ENCODE data around the gene RAB34.
A peak's percentile ranks its signal among the peaks of the same experiment; 100 is the strongest.

RAB34 gene

GRCh38 chr17:28758411-28759121 lies 40.9 kb upstream of the RAB34 start:
- Histone ChIP-seq H3K27ac (ENCODE audit: extremely low read depth, low read depth, low read length) (no peak overlapping the region), H3K9me3 (ENCODE audit: control insufficient read depth, insufficient read depth, low read depth, low read length) (no peaks in the 10 kb centered on the region), H3K4me3 (ENCODE audit: low read depth, low read length) (no peak overlapping the region), H3K36me3 (ENCODE audit: control insufficient read depth in 2 of 2, insufficient read depth in 1 of 2, low read length in 2 of 2) (peaks cover 8 to 58% of the 10 kb centered on the region in 2 experiments), H3K4me1 (ENCODE audit: control insufficient read depth, insufficient read depth, low read length) (peaks cover 3% of the 10 kb centered on the region; the same call in 1 of the 2 replicates)
- ChIA-PET CTCF (interaction anchor here (0.5 kb wide), 1 partner anchor 142 kb away, joined by 3 read pairs; no protein-coding TSS in a partner anchor), POLR2A (interaction anchor here (2.0 kb wide), 1 partner anchor 31 kb away, joined by 9 read pairs; the partner anchor contains the start of gene TLCD1)
- no peak for TF ChIP-seq MYNN (tag by site-specific recombination; IDR thresholded peaks at IDR 0.05; ENCODE audit: borderline replicate concordance)
- no peak for TF ChIP-seq ZBTB10 (tag by site-specific recombination; IDR thresholded peaks at IDR 0.05)
- no peak for TF ChIP-seq ZNF398 (tag by site-specific recombination; IDR thresholded peaks at IDR 0.05)
- TF ChIP-seq ZNF138 (tag by site-specific recombination; IDR thresholded peaks at IDR 0.05; ENCODE audit: borderline replicate concordance) = no peak
- no peak for TF ChIP-seq ZNF660 (tag by site-specific recombination; IDR thresholded peaks at IDR 0.05)
- TF ChIP-seq ZNF596 (tag by site-specific recombination; IDR thresholded peaks at IDR 0.05) = no peak
- no peak for TF ChIP-seq TSHZ1 (tag by site-specific recombination; IDR thresholded peaks at IDR 0.05; ENCODE audit: borderline replicate concordance)
- no peak for TF ChIP-seq YY1 (tag by site-specific recombination; IDR thresholded peaks at IDR 0.05)
- TF ChIP-seq ZNF239 (tag by site-specific recombination; IDR thresholded peaks at IDR 0.05) = no peak

GRCh38 chr17:28756049-28756804 lies 38.6 kb upstream of the RAB34 start:
- POLR2A ChIA-PET = interaction anchor here (0.7 to 2.0 kb wide), 2 partner anchors 29 to 136 kb away, joined by 3 to 9 read pairs; partner anchors contain the start of gene TLCD1

More at GRCh38 chr17:28756049-28756804, 38.6 kb upstream of the RAB34 start:
- H3K4me1 ChIP-seq (ENCODE audit: control insufficient read depth, insufficient read depth, low read length) = peaks cover 3% of the 10 kb centered on the region; the same call in 1 of the 2 replicates
- CTCF ChIA-PET = interaction anchor here (0.6 to 1.7 kb wide), 6 partner anchors 12 to 360 kb away, joined by 3 to 12 read pairs (median 5); partner anchors contain the start of gene TLCD1
- peaks cover 9 to 54% of the 10 kb centered on the region in 2 experiments; a peak in 2 of 3 replicates for H3K36me3 ChIP-seq (ENCODE audit: control insufficient read depth in 2 of 2, insufficient read depth in 1 of 2, low read length in 2 of 2)
- H3K9me3 ChIP-seq (ENCODE audit: control insufficient read depth, insufficient read depth, low read depth, low read length) = no peaks in the 10 kb centered on the region
- H3K4me3 ChIP-seq (ENCODE audit: low read depth, low read length) = no peak overlapping the region
- TF ChIP-seq ZNF433 (tag by site-specific recombination; IDR thresholded peaks at IDR 0.05; ENCODE audit: low read depth) = no peak
- TF ChIP-seq SCRT1 (tag by site-specific recombination; IDR thresholded peaks at IDR 0.05; ENCODE audit: borderline replicate concordance) = 0 out of 2 replicates have a peak, but pooled peaks have one; percentile 36
- H3K27ac ChIP-seq (ENCODE audit: extremely low read depth, low read depth, low read length) = peak overlapping the region; percentile 11; the same call in 1 of the 2 replicates

Data from HEK293 (cell line).